Activated T-cell treated with anti-CD3 and anti-CD28 coated beads, Interleukin-2, amount 50 U/mL, for 24 hours (primary cell): ENCODE results near the gene FRK.
"Not testable (repeated sequence)": the region's sequence is repeated elsewhere in the genome, so short reads cannot be mapped to it uniquely, and the experiment has no call there.

ENCODE experiments used
- DNase-seq: peaks from one replicate; pipeline ENCODE4 v3.0.0-alpha.2; 2020
- H3K27ac Mint-ChIP-seq: 2 replicates; pipeline ENCODE4 v1.8.0; 2020; ENCODE audit warnings: mild to moderate bottlenecking, mixed read lengths
- H3K27me3 Mint-ChIP-seq: 2 replicates; pipeline ENCODE4 v1.8.0; 2020; ENCODE audit warnings: mixed read lengths
- H3K36me3 Mint-ChIP-seq: 2 replicates; pipeline ENCODE4 v1.8.0; 2020; ENCODE audit warnings: low read depth, mixed read lengths
- H3K4me1 Mint-ChIP-seq: 2 replicates; pipeline ENCODE4 v1.8.0; 2020; ENCODE audit warnings: low read depth, mixed read lengths
- H3K4me3 Mint-ChIP-seq: 2 replicates; pipeline ENCODE4 v1.8.0; 2020; ENCODE audit warnings: mild to moderate bottlenecking, moderate library complexity, mixed read lengths
- H3K9me3 Mint-ChIP-seq: 2 replicates; pipeline ENCODE4 v1.8.0; 2020; ENCODE audit warnings: mixed read lengths

FRK gene

GRCh38 chr6:115982453-115982852 is 78.2 kb downstream of the FRK start:
- no peaks in the 10 kb centered on the region for H3K36me3 Mint-ChIP-seq
- DNase-seq: no peak
- H3K4me3 Mint-ChIP-seq: no peak overlapping the region
- no peaks in the 10 kb centered on the region for H3K4me1 Mint-ChIP-seq
- no peak overlapping the region for H3K27ac Mint-ChIP-seq
- H3K27me3 Mint-ChIP-seq: no peaks in the 10 kb centered on the region
- H3K9me3 Mint-ChIP-seq: no peaks in the 10 kb centered on the region

- H3K4me3 Mint-ChIP-seq: no peak overlapping the region
- no peak overlapping the region for H3K27ac Mint-ChIP-seq
- no peak for DNase-seq
- no peaks in the 10 kb centered on the region for H3K4me1 Mint-ChIP-seq
- H3K9me3 Mint-ChIP-seq: no peaks in the 10 kb centered on the region
- H3K36me3 Mint-ChIP-seq: no peaks in the 10 kb centered on the region
- H3K27me3 Mint-ChIP-seq: peaks cover 3% of the 10 kb centered on the region
Measured at GRCh38 chr6:115977220-115977619, 83.5 kb downstream of the FRK start.

- Mint-ChIP-seq H3K4me3 (no peak overlapping the region), H3K27ac (no peak overlapping the region), H3K4me1 (no peaks in the 10 kb centered on the region), H3K9me3 (no peaks in the 10 kb centered on the region), H3K27me3 (peaks cover 3% of the 10 kb centered on the region), H3K36me3 (no peaks in the 10 kb centered on the region)
- no peak for DNase-seq
Measured at GRCh38 chr6:115976321-115976870, 84.3 kb downstream of the FRK start.

- Mint-ChIP-seq H3K36me3 (no peaks in the 10 kb centered on the region), H3K27me3 (peaks cover 3% of the 10 kb centered on the region), H3K4me3 (no peak overlapping the region), H3K27ac (no peak overlapping the region), H3K9me3 (no peaks in the 10 kb centered on the region), H3K4me1 (no peaks in the 10 kb centered on the region)
- no peak for DNase-seq
Measured at GRCh38 chr6:115972679-115973078, 88.0 kb downstream of the FRK start.

GRCh38 chr6:115971785-115972184 is 88.9 kb downstream of the FRK start:
- DNase-seq: no peak
- no peak overlapping the region for H3K27ac Mint-ChIP-seq
- H3K9me3 Mint-ChIP-seq: no peaks in the 10 kb centered on the region
- H3K36me3 Mint-ChIP-seq: no peaks in the 10 kb centered on the region
- H3K4me3 Mint-ChIP-seq: no peak overlapping the region
- H3K27me3 Mint-ChIP-seq: peaks cover 3% of the 10 kb centered on the region
- no peaks in the 10 kb centered on the region for H3K4me1 Mint-ChIP-seq

- no peaks in the 10 kb centered on the region for H3K4me1 Mint-ChIP-seq
- H3K9me3 Mint-ChIP-seq: no peaks in the 10 kb centered on the region
- no peaks in the 10 kb centered on the region for H3K27me3 Mint-ChIP-seq
- no peak overlapping the region for H3K27ac Mint-ChIP-seq
- no peak overlapping the region for H3K4me3 Mint-ChIP-seq
- DNase-seq: no peak
- no peaks in the 10 kb centered on the region for H3K36me3 Mint-ChIP-seq
Measured at GRCh38 chr6:115969930-115970273, 90.8 kb downstream of the FRK start.

- no peak for DNase-seq
- H3K36me3 Mint-ChIP-seq: no peaks in the 10 kb centered on the region
- H3K9me3 Mint-ChIP-seq: no peaks in the 10 kb centered on the region
- no peaks in the 10 kb centered on the region for H3K27me3 Mint-ChIP-seq
- H3K4me3 Mint-ChIP-seq: no peak overlapping the region
- no peak overlapping the region for H3K27ac Mint-ChIP-seq
- no peaks in the 10 kb centered on the region for H3K4me1 Mint-ChIP-seq
Measured at GRCh38 chr6:115969207-115969929, 91.3 kb downstream of the FRK start.

- not testable (repeated sequence) for DNase-seq, H3K27ac Mint-ChIP-seq
Measured at GRCh38 chr6:115960286-115960685, 100.4 kb downstream of the FRK start.

GRCh38 chr6:115958958-115959357 is 101.7 kb downstream of the FRK start:
- no peak overlapping the region for H3K27ac Mint-ChIP-seq
- no peaks in the 10 kb centered on the region for H3K27me3 Mint-ChIP-seq
- H3K4me3 Mint-ChIP-seq: no peak overlapping the region
- H3K9me3 Mint-ChIP-seq: peaks cover 3% of the 10 kb centered on the region
- DNase-seq: no peak
- H3K36me3 Mint-ChIP-seq: no peaks in the 10 kb centered on the region
- no peaks in the 10 kb centered on the region for H3K4me1 Mint-ChIP-seq

More at GRCh38 chr6:115960286-115960685, 100.4 kb downstream of the FRK start:
- not testable (repeated sequence) for H3K27me3 Mint-ChIP-seq, H3K36me3 Mint-ChIP-seq, H3K9me3 Mint-ChIP-seq, H3K4me1 Mint-ChIP-seq, H3K4me3 Mint-ChIP-seq

GRCh38 chr6:115954740-115955139 is 106.0 kb downstream of the FRK start:
- Mint-ChIP-seq H3K36me3 (no peaks in the 10 kb centered on the region), H3K4me1 (no peaks in the 10 kb centered on the region), H3K27me3 (no peaks in the 10 kb centered on the region), H3K4me3 (no peak overlapping the region), H3K9me3 (peaks cover 3% of the 10 kb centered on the region), H3K27ac (no peak overlapping the region)
- no peak for DNase-seq

GRCh38 chr6:115948751-115949150 is 111.9 kb downstream of the FRK start:
- no peaks in the 10 kb centered on the region for H3K27me3 Mint-ChIP-seq
- H3K36me3 Mint-ChIP-seq: no peaks in the 10 kb centered on the region
- peaks cover 3% of the 10 kb centered on the region for H3K9me3 Mint-ChIP-seq
- H3K4me3 Mint-ChIP-seq: no peak overlapping the region
- no peaks in the 10 kb centered on the region for H3K4me1 Mint-ChIP-seq
- no peak for DNase-seq
- no peak overlapping the region for H3K27ac Mint-ChIP-seq

GRCh38 chr6:115947966-115948541 is 112.6 kb downstream of the FRK start:
- Mint-ChIP-seq H3K27me3 (no peaks in the 10 kb centered on the region), H3K27ac (no peak overlapping the region), H3K4me1 (no peaks in the 10 kb centered on the region), H3K4me3 (no peak overlapping the region), H3K36me3 (no peaks in the 10 kb centered on the region), H3K9me3 (peaks cover 3% of the 10 kb centered on the region)
- DNase-seq: no peak

- Mint-ChIP-seq H3K4me3 (no peak overlapping the region), H3K9me3 (peaks cover 3% of the 10 kb centered on the region), H3K27me3 (no peaks in the 10 kb centered on the region), H3K27ac (no peak overlapping the region), H3K36me3 (no peaks in the 10 kb centered on the region), H3K4me1 (no peaks in the 10 kb centered on the region)
- no peak for DNase-seq
Measured at GRCh38 chr6:115945812-115946211, 114.9 kb downstream of the FRK start.

GRCh38 chr6:115945306-115945705 is 115.4 kb downstream of the FRK start:
- H3K36me3 Mint-ChIP-seq: no peaks in the 10 kb centered on the region
- H3K4me3 Mint-ChIP-seq: no peak overlapping the region
- peaks cover 3% of the 10 kb centered on the region for H3K9me3 Mint-ChIP-seq
- no peak for DNase-seq
- H3K27ac Mint-ChIP-seq: no peak overlapping the region
- no peaks in the 10 kb centered on the region for H3K27me3 Mint-ChIP-seq
- no peaks in the 10 kb centered on the region for H3K4me1 Mint-ChIP-seq

- H3K4me3 Mint-ChIP-seq, DNase-seq, H3K9me3 Mint-ChIP-seq, H3K27me3 Mint-ChIP-seq, H3K4me1 Mint-ChIP-seq, H3K27ac Mint-ChIP-seq, H3K36me3 Mint-ChIP-seq: not testable (repeated sequence)
Measured at GRCh38 chr6:115944829-115945228, 115.9 kb downstream of the FRK start.
